HG03175 (cell line): Measurements from ENCODE around the gene ENTPD3.
"Not testable (repeated sequence)": the region's sequence is repeated elsewhere in the genome, so short reads cannot be mapped to it uniquely, and the experiment has no call there.

Experiments
- ATAC-seq: cut with Tn5 transposase; IDR thresholded peaks from one replicate; pipeline ENCODE4 v1.9.1; 2021; ENCODE audit warnings: mild to moderate bottlenecking, moderate library complexity; ENCODE audit not compliant: unreplicated experiment

The ENTPD3 gene

DNA sequence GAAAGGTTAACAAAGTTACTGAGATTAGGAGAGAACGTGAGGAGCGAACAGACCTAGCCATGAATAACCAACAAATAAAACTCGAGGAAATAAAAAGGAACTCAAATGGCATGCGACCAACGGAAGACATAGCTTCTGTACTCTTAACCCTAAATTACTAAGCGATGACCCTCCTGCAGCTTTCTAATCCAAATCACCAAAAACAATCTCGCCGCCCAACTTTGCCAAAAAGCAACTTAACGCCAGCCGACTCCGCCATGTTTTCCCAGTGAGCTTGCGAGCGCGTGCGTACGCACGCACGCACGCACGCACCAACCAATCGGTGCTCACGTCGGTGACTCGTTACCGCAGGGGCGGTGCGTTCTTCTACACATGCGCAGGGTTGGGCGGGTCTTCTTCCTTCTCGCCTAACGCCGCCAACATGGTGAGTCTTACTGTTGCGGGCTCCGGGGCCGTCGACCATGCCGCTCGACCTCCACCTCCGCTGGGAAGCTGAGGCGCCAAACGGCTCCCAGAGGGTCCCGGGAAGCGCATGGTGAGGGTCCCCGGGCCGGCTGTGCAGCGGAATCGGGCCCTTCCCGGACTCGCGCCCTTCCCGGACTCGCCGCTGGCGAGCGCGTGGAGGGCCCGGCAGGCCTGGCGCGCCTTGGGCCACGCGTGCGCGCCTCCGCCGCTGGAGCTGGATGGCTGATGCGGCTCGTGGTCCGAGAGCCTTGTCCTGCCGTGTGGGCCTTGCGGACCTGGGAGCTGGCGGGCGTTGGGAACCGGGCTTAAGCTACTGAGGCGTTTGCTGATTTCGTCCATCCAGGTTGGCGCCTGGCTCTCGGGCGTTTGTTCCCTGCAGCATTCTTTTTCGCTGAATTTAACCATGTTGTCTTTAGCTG, 70.2 kb downstream of the ENTPD3 start, which contains the start of gene RPL14:
Gene RPL14 (plus strand): TSS at position 400 of the 884 bp plus-strand sequence. CDS start 133 bp downstream, at position 533.
- ATAC-seq: peak; percentile 68

DNA sequence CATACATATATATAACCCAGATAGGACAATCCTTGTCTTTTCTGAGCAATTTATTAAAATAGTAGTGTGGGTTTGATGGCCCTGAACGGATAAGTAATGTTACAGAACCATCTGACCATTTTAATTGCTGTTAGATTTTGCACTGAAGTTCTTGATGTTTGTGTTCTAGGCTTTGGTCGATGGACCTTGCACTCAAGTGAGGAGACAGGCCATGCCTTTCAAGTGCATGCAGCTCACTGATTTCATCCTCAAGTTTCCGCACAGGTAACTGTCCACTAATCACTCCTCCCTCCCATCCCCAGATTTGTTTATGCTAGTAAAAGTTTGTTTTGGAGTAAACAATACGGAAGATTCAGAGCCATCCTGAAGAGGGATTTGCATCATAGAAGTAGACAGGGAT, 71.5 kb downstream of the ENTPD3 start:
- no peak for ATAC-seq

DNA sequence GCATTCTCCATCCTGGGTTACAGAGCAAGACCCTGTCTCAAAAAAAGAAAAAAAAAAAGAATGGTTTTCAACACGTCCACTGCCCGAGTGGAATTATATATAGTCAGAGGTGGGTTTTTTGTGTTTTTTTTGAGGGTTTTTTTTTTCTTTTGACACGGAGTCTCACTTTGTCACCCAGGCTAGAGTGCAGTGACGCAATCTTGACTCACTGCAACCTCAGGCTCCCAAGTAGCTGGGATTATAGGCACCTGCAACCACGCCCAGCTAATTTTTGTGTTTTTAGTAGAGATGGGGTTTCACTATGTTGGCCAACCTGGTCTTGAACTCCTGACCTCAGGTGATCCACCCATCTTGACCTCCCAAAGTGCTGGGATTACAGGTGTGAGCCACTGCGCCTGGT, 73.5 kb downstream of the ENTPD3 start:
- not testable (repeated sequence) for ATAC-seq

DNA sequence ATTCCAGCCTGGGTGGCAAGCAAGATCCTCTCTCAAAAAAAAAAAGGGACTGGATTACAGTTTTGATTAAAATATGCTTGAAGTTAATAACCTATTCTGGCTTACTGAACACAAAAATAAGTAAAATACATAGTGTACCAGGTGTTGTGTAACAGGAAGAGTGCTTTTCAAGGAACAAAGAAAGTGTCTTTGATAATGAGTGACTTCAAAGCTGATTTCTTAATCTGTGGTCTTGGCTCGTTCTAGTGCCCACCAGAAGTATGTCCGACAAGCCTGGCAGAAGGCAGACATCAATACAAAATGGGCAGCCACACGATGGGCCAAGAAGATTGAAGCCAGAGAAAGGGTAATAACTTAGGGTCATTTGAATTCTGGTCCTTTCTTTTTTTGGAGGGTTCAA, 74.2 kb downstream of the ENTPD3 start:
- no peak for ATAC-seq

DNA sequence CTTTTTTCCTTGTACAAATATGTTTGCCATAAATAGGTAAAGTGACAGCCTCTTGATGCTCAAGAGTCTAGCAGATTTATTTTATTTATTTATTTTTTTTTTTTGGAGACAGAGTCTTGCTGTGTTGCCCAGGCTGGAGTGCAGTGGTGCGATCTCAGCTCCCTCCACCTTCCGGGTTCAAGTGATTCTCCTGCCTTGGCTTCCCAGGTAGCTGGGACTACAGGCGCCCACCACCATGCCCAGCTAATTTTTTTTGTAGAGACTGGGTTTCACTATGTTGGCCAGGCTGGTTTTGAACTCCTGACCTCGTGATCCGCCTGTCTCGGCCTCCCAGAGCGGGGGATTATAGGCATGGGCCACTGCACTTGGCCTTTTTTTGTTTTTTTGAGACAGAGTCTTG, 75.9 kb downstream of the ENTPD3 start:
- ATAC-seq: not testable (repeated sequence)

DNA sequence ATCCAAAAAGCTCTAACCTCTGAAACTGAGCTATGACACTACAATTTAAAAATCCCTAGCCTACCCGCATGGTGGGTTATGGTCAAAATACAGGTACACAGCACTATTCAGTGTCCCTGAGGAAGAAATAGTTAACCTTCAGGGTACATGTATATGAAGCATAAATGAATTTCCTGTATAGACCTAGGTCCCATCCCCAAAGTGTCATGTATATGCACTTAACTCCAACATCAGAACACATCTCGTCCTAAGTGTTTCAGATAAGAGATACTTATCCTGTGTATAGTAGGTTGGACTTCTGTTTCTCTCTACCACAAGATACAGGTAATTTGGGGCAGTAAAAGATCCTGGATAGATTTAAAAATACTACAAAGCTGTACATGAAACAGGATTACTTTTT, 76.6 kb downstream of the ENTPD3 start:
- ATAC-seq: no peak

DNA sequence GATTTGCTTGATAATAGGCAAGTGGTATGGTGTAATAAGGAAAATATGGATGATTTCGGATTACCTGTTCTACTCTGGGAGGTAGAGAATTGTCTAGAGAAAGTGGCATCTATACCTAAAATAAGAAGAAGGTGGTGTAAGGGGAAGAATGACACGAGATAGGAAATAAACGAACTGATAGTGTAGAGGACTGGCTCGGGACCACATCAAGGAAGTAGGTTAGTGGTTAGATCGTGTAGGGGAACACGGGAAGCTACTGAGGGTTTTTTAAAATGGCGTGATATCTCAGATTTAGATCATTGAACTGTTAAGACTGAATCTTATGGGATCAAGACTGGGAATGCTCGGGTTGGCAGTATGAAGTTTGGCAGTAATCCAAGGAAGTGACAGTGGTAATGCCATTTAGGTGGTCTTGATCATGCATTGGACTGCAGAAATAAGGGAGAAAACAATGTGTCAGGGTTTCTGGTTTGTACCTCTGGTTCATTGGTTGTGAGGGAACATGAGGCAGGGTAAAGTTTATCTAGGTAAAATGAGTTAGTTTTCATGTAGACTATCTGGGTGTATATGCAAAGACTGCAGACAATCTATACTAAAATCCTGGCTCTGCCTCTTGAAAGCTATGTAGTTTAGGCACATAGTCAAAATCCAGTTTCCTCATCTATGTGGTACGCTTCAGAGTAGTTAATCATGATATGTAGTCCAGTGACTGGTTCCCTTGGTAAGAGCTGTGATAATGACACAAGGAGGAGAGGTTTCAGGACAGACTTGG, 77.5 kb downstream of the ENTPD3 start:
- ATAC-seq: no peak

DNA sequence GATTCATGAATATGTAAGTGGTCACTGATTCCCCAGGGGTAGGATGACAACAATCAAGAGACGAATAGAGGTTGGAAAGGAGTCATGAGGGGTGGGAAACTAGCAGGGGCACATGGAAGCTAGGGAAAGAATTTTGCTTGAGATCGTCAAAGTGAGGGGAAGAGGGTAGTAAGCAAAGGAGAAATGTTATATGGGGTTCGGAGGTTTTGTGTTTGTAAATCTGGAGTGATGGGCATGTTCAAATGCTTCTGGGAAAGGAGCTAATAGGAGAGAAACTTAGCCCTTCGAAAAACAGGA, 78.1 kb downstream of the ENTPD3 start:
- ATAC-seq: no peak

DNA sequence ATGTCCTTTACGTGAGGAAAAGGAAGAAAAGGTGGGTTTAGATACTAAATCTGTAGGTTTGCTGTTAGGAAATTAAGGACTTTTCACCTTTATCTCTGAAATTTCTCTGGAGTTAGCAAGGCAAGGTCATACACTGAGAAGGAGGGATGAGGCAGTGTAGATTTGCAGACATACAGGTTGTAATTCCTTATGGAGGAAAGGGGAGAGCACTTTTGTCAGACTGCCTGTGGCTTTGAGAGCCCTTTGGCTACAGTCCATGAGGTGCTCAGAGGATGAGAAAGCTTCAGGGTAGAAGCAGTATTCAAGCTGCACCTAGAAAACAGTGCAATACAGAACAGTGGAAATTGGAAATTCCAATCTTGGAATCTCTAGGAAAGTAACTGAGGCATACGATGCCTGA, 78.5 kb downstream of the ENTPD3 start:
- ATAC-seq: no peak

DNA sequence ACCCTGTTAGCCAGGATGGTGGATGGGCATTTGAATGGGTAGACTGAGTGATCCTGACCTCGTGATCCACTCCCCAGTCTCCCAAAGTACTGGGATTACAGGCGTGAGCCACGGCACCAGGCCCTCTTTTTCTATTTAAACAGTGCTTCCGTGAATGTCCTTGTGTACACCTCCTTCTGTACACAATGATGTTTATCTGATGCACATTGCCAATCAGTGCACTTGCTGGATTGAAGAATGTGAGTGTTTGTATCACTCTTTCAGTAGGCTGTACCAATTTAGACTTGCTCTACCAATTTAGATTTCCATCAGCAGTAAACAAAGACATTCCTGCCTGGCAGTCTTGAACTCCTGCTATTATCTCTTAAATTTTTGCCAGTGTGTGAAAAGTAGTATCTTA, 81.0 kb downstream of the ENTPD3 start:
- ATAC-seq: no peak

DNA sequence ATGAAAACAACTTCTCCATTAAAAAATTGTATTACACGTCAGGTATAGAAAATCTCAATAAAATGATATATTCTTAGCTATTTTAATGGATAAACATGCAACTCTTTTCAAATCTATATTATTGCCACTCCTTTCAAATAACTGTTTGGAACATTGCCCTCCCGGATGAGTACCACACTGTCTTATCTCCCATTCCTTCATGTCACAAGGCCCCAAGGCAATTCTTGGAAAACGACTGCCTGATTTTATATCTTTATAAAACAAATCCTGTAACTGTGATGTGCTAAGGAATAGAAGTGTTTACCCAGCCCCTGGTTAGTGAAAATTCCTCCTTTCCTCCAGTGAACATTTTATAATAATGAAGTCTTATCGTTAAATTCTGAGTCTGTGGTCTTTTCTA, 83.7 kb downstream of the ENTPD3 start:
- no peak for ATAC-seq

DNA sequence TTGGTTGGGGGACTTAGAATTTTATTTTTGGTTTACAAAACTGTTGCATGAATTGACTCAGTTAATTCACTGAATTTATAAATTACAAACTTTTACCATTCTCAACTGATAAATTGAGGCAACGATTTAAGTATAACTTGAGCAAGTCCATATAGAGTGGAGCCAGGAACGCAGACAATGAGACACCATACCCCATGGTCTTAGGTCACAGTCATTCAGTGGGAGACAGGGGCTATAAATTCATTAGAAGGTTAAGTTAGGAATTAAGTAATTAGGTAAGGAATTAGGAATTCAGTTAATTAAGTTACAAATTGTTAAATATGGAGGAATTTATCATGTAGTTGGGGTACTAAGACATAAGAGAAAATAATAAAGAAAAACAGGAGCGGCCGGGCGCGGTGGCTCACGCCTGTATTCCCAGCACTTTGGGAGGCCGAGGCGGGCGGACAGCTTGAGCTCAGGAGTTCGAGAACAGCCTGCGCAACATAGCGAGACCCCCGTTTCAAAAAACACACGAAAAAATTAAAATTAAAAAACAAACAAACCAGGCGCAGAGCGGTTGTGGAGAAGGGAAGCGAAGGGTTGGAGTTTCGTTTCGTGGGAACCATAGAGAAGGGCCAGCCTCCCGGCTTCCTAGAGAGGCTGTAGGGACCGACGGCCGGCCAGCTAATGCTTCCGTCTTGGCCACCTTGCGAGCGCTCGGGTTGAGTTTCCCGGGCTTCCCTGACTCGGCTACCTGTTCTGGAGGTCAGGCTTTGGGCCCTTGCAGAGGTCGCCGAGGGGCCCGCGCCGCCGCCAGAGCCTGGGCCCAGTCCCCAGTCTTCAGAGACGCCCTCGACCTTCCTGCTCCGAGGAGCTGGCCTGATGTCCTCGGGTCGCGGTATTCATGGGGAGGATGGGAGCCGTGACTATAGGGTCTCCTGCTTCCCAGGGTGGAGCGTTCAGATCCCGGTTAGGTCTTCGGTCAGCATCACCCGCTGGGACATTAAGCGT, 89.8 kb downstream of the ENTPD3 start, which contains the start of gene ZNF619:
Gene ZNF619 (plus strand): TSS at position 645 of the 993 bp plus-strand sequence. CDS start 858 bp downstream, outside the sequence.
- peak; percentile 89 for ATAC-seq

DNA sequence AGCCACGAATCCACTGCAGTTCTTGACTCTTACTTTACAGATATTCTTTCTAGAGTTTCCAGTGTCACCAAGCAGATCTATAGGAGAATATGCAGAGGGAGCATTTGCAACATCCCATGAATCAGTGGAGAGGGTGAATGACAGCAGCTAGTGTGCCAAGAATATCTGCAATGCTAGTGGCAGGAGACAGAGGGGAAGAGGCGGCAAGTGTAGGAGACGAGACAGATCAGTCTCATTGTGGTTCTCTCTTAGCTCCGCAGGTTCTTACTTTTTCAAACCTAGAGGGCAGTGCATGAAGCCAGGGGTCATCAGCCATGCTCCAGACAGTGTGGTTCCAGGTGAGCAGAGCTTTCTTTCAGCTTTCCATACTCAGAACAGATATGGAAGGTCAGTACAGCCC, 90.7 kb downstream of the ENTPD3 start:
- ATAC-seq: no peak
